SK-N-SH treated with all-trans-retinoic acid at 6 μM for 48 hours (cell line): Measurements from ENCODE around the gene POU5F2.
A peak's percentile ranks its signal among the peaks of the same experiment; 100 is the strongest.

Source experiments
- ATAC-seq: fragments of 200-7000 bp; cut with Tn5 transposase; 3 replicates; pipeline ENCODE4 v1.9.1; 2020; ENCODE audit warnings: mild to moderate bottlenecking, moderate library complexity
- BACH2 ChIP-seq: fragments of 250-450 bp; sonication (Bioruptor Pico); IDR thresholded peaks from 2 replicates; pipeline ENCODE4 v1.9.0; 2021; ENCODE audit warnings: mild to moderate bottlenecking, borderline replicate concordance
- CREB5 ChIP-seq: fragments of 250-450 bp; sonication (Bioruptor Pico); IDR thresholded peaks from 2 replicates; pipeline ENCODE4 v1.5.1; 2020; ENCODE audit warnings: low read depth, mild to moderate bottlenecking, moderate library complexity
- CSDC2 ChIP-seq: fragments of 250-450 bp; sonication (Bioruptor Pico); IDR thresholded peaks from 2 replicates; pipeline ENCODE4 v1.5.0; 2020; ENCODE audit warnings: mild to moderate bottlenecking, moderate library complexity
- CSRNP3 ChIP-seq: fragments of 250-450 bp; sonication (Bioruptor Pico); IDR thresholded peaks from 2 replicates; pipeline ENCODE4 v1.5.1; 2021; ENCODE audit warnings: mild to moderate bottlenecking, moderate library complexity
- ISL1 ChIP-seq: fragments of 250-450 bp; sonication (Bioruptor Pico); IDR thresholded peaks from 2 replicates; pipeline ENCODE4 v2.1.2; 2022; ENCODE audit warnings: mild to moderate bottlenecking, moderate library complexity
- OSR1 ChIP-seq: fragments of 250-450 bp; sonication (Bioruptor Pico); IDR thresholded peaks from 2 replicates; pipeline ENCODE4 v1.8.0; 2022; ENCODE audit warnings: moderate library complexity, mild to moderate bottlenecking, inconsistent platforms
- PATZ1 ChIP-seq: fragments of 250-450 bp; sonication (Bioruptor Pico); IDR thresholded peaks from 2 replicates; pipeline ENCODE4 v1.8.0; 2020; ENCODE audit warnings: mild to moderate bottlenecking, moderate library complexity, borderline replicate concordance
- POU6F1 ChIP-seq: fragments of 250-450 bp; sonication (Bioruptor Pico); IDR thresholded peaks from 2 replicates; pipeline ENCODE4 v1.8.0; 2021; ENCODE audit warnings: low read depth, mild to moderate bottlenecking, moderate library complexity, borderline replicate concordance
- PPARA ChIP-seq: fragments of 250-450 bp; sonication (Bioruptor Pico); IDR thresholded peaks from 2 replicates; pipeline ENCODE4 v1.5.0; 2020; ENCODE audit warnings: mild to moderate bottlenecking, borderline replicate concordance
- RARB ChIP-seq: fragments of 250-450 bp; sonication (Bioruptor Pico); IDR thresholded peaks from 2 replicates; pipeline ENCODE4 v1.8.0; 2021; ENCODE audit warnings: mild to moderate bottlenecking, moderate library complexity
- SNAI2 ChIP-seq: fragments of 250-450 bp; sonication (Bioruptor Pico); IDR thresholded peaks from 2 replicates; pipeline ENCODE4 v1.5.0; 2020; ENCODE audit warnings: mild to moderate bottlenecking, moderate library complexity
- TOX ChIP-seq: fragments of 250-450 bp; sonication (Bioruptor Pico); IDR thresholded peaks from 2 replicates; pipeline ENCODE4 v1.8.0; 2021; ENCODE audit warnings: mild to moderate bottlenecking, moderate library complexity, borderline replicate concordance
- TSHZ2 ChIP-seq: fragments of 250-450 bp; sonication (Bioruptor Pico); IDR thresholded peaks from 2 replicates; pipeline ENCODE4 v1.5.0; 2020; ENCODE audit warnings: mild to moderate bottlenecking, moderate library complexity
- ZFP30 ChIP-seq: fragments of 450-650 bp; formaldehyde crosslinking; IDR thresholded peaks from 2 replicates; pipeline ENCODE4 v1.5.0; 2022; ENCODE audit warnings: mild to moderate bottlenecking, moderate library complexity
- ZNF565 ChIP-seq: fragments of 450-650 bp; formaldehyde crosslinking; conservative IDR thresholded peaks from 2 replicates; pipeline ENCODE4 v1.5.0; 2020; ENCODE audit warnings: low read depth, mild to moderate bottlenecking, moderate library complexity
- ZNF70 ChIP-seq: fragments of 450-650 bp; formaldehyde crosslinking; IDR thresholded peaks from 2 replicates; pipeline ENCODE4 v1.5.0; 2020; ENCODE audit warnings: mild to moderate bottlenecking, moderate library complexity
- ZNF8 ChIP-seq: fragments of 450-650 bp; formaldehyde crosslinking; IDR thresholded peaks from 2 replicates; pipeline ENCODE4 v1.5.0; 2020; ENCODE audit warnings: mild to moderate bottlenecking, moderate library complexity

POU5F2 gene

GRCh38 chr5:93755716-93756115, 14.3 kb upstream of the POU5F2 start:
- TF ChIP-seq ISL1 (CRISPR knock-in tag): no peak
- TF ChIP-seq ZNF565 (CRISPR knock-in tag): no peak
- no peak for TF ChIP-seq ZNF70 (CRISPR knock-in tag)
- no peak for TF ChIP-seq ZNF8 (CRISPR knock-in tag)
- TF ChIP-seq BACH2: no peak
- TF ChIP-seq PPARA (CRISPR knock-in tag): no peak
- TF ChIP-seq CSDC2: no peak
- no peak for TF ChIP-seq TSHZ2
- ATAC-seq: no peak

- ATAC-seq: no peak
- TF ChIP-seq ZNF70 (CRISPR knock-in tag): no peak
- no peak for TF ChIP-seq PATZ1 (CRISPR knock-in tag)
- no peak for TF ChIP-seq ISL1 (CRISPR knock-in tag)
- no peak for TF ChIP-seq BACH2
- TF ChIP-seq OSR1 (CRISPR knock-in tag): no peak
- no peak for TF ChIP-seq CSRNP3 (CRISPR knock-in tag)
- TF ChIP-seq POU6F1: no peak
- TF ChIP-seq PPARA (CRISPR knock-in tag): no peak
Observed at GRCh38 chr5:93748875-93749397, 7.5 kb upstream of the POU5F2 start.

GRCh38 chr5:93746406-93747056, 5.1 kb upstream of the POU5F2 start:
- ATAC-seq: peak; percentile 98
- TF ChIP-seq ISL1 (CRISPR knock-in tag): peak; percentile 24; the same call in 1 of the 2 replicates
- TF ChIP-seq ZFP30 (CRISPR knock-in tag): no peak

- ATAC-seq: no peak
- TF ChIP-seq SNAI2 (CRISPR knock-in tag): no peak
- TF ChIP-seq PPARA (CRISPR knock-in tag): no peak
- TF ChIP-seq CREB5: no peak
- no peak for TF ChIP-seq RARB (CRISPR knock-in tag)
- no peak for TF ChIP-seq ZNF70 (CRISPR knock-in tag)
- no peak for TF ChIP-seq ZNF565 (CRISPR knock-in tag)
- no peak for TF ChIP-seq CSRNP3 (CRISPR knock-in tag)
- TF ChIP-seq TOX (CRISPR knock-in tag): no peak
- TF ChIP-seq ISL1 (CRISPR knock-in tag): no peak
- no peak for TF ChIP-seq BACH2
- TF ChIP-seq TSHZ2: no peak
- no peak for TF ChIP-seq POU6F1
Observed at GRCh38 chr5:93736284-93736683, 5.1 kb downstream of the POU5F2 start.
